ENCODE data around the gene PTGR3.

- no peak for TF ChIP-seq CTCF (conservative IDR thresholded peaks at IDR 0.05; ENCODE audit: low read depth, low read length)
- TF ChIP-seq EZH2 (IDR thresholded peaks at IDR 0.05; ENCODE audit: low read length, unreplicated experiment): no peak
Observed at GRCh38 chr18:75219745-75220375, 10.9 kb upstream of the PTGR3 start.
